HepG2 (cell line): ENCODE measurements around the gene ADSL. TPM values are rescaled to one million over a fixed set of nuclear protein-coding genes. Genes with fewer than 3 reads are reported as not detected.
A peak's percentile ranks its signal among the peaks of the same experiment; 100 is the strongest.

ENCODE experiments used
- AGO2 ChIP-seq: fragments of 200-400 bp; formaldehyde crosslinking; optimal IDR thresholded peaks from 2 replicates; pipeline ENCODE3; 2017; ENCODE audit warnings: mild to moderate bottlenecking, low read depth, low read length, moderate library complexity
- CTCF ChIP-seq: sonication (generic); formaldehyde crosslinking; IDR thresholded peaks from 2 replicates; pipeline ENCODE4 v1.5.0; 2020; ENCODE audit warnings: mild to moderate bottlenecking, missing genetic modification reagents, moderate library complexity
- DRAP1 ChIP-seq: IDR thresholded peaks from 2 replicates; pipeline ENCODE4 v1.6.1; 2016; ENCODE audit warnings: missing genetic modification reagents, missing compliant biosample characterization
- FOXO1 ChIP-seq: sonication (generic); formaldehyde crosslinking; IDR thresholded peaks from 2 replicates; pipeline ENCODE4 v1.4.0; 2020; ENCODE audit warnings: missing genetic modification reagents
- HIVEP1 ChIP-seq: sonication (generic); formaldehyde crosslinking; IDR thresholded peaks from 2 replicates; pipeline ENCODE4 v1.4.0; 2020; ENCODE audit warnings: mild to moderate bottlenecking, missing genetic modification reagents
- MXD3 ChIP-seq: IDR thresholded peaks from 2 replicates; pipeline ENCODE4 v1.6.1; 2016; ENCODE audit warnings: mild to moderate bottlenecking, missing biosample characterization, missing genetic modification reagents
- ONECUT2 ChIP-seq: sonication (generic); formaldehyde crosslinking; IDR thresholded peaks from 2 replicates; pipeline ENCODE4 v1.4.0; 2020; ENCODE audit warnings: missing genetic modification reagents
- PRDM10 ChIP-seq: sonication (generic); formaldehyde crosslinking; IDR thresholded peaks from 2 replicates; pipeline ENCODE4 v1.4.0; 2020; ENCODE audit warnings: low read depth, missing genetic modification reagents
- SRSF4 ChIP-seq: fragments of 200-400 bp; formaldehyde crosslinking; IDR thresholded peaks from one replicate; pipeline ENCODE4 v1.6.1; 2018; ENCODE audit warnings: mild to moderate bottlenecking, low read depth, low read length, moderate library complexity; ENCODE audit not compliant: poor library complexity, severe bottlenecking
- ZIK1 ChIP-seq: sonication (generic); formaldehyde crosslinking; IDR thresholded peaks from 2 replicates; pipeline ENCODE4 v1.5.0; 2020; ENCODE audit warnings: mild to moderate bottlenecking, low read depth, missing genetic modification reagents, borderline replicate concordance
- ZNF142 ChIP-seq: sonication (generic); formaldehyde crosslinking; IDR thresholded peaks from 2 replicates; pipeline ENCODE4 v1.4.0; 2020; ENCODE audit warnings: missing genetic modification reagents
- ZNF251 ChIP-seq: sonication (generic); formaldehyde crosslinking; IDR thresholded peaks from 2 replicates; pipeline ENCODE4 v1.9.0; 2021; ENCODE audit warnings: mild to moderate bottlenecking, missing genetic modification reagents
- polyA plus RNA-seq, 8 experiments: library from polyadenylated mRNA; depleted of rRNA in 3 of 8; stranded (reverse) in 7 of 8; unstranded in 1 of 8; fragments of >200 nt; fragmentation: Illumina TruSeq in 4 of 8; extraction: Trizol in 4 of 8; gene quantifications; 2 replicates each; pipeline versions ENCODE4 v1.2.1 to v1.2.3, GENCODE V29; 2011 to 2016; ENCODE audit warnings: low read depth in 4 of 8, missing spikeins in 1 of 8, mixed read lengths in 1 of 8; ENCODE audit not compliant: insufficient read depth in 1 of 8
- total RNA-seq, 5 experiments: library from RNA; depleted of rRNA; stranded (reverse); fragments of >200 nt; fragmentation: Illumina TruSeq; extraction: Trizol; gene quantifications; 2 replicates each; pipeline ENCODE4 v1.2.3, GENCODE V29; 2016; ENCODE audit warnings: low read depth in 1 of 5

The ADSL gene
- total and polyA plus RNA-seq, 2 of the 13 experiments (the other 11 are each of a cell fraction or from before 2014, with no cell fraction given), result 123 to 174 TPM

DNA sequence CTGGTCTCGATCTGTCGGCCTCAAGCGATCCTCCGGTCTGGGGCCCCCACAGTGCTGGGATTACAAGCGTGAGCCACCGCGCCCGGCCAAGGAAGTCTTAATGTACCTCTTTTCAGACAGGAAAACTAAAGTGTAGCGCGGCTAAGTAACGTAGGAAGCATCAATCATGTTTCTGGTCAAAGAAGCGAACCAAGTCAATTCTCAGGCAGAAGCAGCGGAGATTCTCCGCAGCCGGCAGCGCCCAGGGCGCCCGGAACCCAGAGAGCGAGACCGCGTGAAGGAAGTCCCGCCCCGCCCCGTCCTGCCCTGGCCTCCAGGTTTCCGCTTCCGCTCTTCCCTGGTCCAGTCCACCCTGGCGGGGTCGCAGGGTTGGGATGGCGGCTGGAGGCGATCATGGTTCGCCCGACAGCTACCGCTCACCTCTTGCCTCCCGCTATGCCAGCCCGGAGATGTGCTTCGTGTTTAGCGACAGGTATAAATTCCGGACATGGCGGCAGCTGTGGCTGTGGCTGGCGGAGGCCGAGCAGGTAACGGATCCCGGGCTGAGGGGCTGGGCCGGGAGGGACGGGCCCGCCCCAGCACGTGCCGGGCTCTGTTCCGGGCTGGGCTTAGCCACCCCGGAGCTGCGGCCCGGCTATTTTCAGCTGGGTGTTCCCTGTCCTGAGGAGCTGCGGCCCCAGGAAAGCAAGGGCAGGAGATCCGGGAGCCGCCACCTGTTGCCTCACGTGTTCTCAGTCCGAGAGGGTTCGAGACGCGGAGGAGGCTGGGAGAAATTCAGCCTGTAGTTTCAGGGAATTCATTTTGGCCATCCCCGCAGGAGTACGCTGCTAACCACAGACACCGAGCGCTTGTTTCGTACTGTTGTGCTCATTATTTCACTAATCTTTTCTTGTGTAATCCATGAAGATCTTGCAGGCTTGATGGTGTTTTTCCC lies at the start of gene ADSL (continued):
- peak; percentile 91 for TF ChIP-seq MXD3
- no peak; the same call in 1 of the 2 replicates for TF ChIP-seq ZIK1 (CRISPR knock-in tag)
- peak; percentile 64 for TF ChIP-seq SRSF4
- 0 out of 2 replicates have a peak, but pooled peaks have one; percentile 9 for TF ChIP-seq CTCF (CRISPR knock-in tag)
- TF ChIP-seq ONECUT2 (CRISPR knock-in tag), result 0 out of 2 replicates have a peak, but pooled peaks have one; percentile 12
- peak; percentile 90 for TF ChIP-seq AGO2
- peak; percentile 84; the same call in 1 of the 2 replicates for TF ChIP-seq HIVEP1 (CRISPR knock-in tag)
- peak; percentile 98 for TF ChIP-seq PRDM10 (CRISPR knock-in tag)
- peak; percentile 93; the same call in 1 of the 2 replicates for TF ChIP-seq ZNF251
- peak; percentile 92 for TF ChIP-seq DRAP1 (CRISPR knock-in tag)
- TF ChIP-seq FOXO1 (CRISPR knock-in tag), result peak; percentile 46; the same call in 1 of the 2 replicates
- no peak for TF ChIP-seq ZNF142
